Fibroblast of mammary gland (primary cell): Measurements from ENCODE around the gene UBE2G1.

Experiments
- DNase-seq: peaks from one replicate; pipeline ENCODE4 v3.0.0-alpha.2; 2010; ENCODE audit warnings: low read depth
- H3K4me3 ChIP-seq: 2 replicates; pipeline ENCODE4 v1.5.1; 2011; ENCODE audit warnings: low read depth, mild to moderate bottlenecking, low read length, moderate library complexity; ENCODE audit not compliant: control insufficient read depth
- TF ChIP-seq, protein P1 (sequence below): conservative IDR thresholded peaks from 2 replicates; pipeline ENCODE4 v1.5.1; 2011; ENCODE audit warnings: low read depth, low read length, inconsistent platforms; ENCODE audit not compliant: control insufficient read depth, insufficient read depth

UBE2G1 gene

DNA sequence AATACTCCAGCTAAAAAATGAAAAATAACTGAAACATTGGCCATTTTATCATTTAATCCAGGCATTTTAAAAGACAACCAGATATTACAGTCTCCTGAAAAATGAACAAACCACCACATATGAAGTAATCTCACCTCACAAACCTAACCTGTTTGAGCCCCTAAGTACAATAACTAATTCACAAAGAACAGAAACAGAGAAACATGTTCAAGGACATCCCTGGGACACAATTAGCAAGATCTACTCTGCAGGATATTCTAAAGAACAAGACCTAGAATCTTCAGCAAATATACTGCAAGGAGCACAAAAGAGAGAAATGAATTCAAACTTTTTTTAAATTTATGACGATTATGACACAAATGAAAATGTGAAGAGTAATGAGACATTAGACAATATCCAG lies 51.9 kb downstream of the UBE2G1 start:
- TF ChIP-seq, protein P1, sequence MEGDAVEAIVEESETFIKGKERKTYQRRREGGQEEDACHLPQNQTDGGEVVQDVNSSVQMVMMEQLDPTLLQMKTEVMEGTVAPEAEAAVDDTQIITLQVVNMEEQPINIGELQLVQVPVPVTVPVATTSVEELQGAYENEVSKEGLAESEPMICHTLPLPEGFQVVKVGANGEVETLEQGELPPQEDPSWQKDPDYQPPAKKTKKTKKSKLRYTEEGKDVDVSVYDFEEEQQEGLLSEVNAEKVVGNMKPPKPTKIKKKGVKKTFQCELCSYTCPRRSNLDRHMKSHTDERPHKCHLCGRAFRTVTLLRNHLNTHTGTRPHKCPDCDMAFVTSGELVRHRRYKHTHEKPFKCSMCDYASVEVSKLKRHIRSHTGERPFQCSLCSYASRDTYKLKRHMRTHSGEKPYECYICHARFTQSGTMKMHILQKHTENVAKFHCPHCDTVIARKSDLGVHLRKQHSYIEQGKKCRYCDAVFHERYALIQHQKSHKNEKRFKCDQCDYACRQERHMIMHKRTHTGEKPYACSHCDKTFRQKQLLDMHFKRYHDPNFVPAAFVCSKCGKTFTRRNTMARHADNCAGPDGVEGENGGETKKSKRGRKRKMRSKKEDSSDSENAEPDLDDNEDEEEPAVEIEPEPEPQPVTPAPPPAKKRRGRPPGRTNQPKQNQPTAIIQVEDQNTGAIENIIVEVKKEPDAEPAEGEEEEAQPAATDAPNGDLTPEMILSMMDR = no peak

DNA sequence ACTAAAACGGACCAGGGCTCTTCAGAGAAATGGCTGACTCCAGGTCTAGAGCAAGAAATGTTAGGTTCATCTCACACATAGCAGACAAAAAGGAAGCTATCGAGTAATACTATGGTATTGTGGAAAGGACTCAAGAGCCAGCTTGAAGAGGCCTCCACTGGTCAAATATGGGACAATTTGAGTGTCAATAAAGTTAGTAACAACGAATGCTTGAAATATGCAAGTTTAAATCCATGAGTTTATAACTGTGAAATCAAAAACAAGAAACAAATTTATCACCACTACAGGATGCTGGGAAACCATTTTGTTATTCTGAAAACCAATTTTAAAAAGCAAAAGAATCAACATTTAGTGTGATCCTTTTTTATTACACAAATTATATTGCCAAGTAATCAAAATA lies 52.3 kb downstream of the UBE2G1 start:
- TF ChIP-seq, protein P1 = no peak
- no peak overlapping the region for H3K4me3 ChIP-seq
- DNase-seq = no peak

More for the DNA sequence above, 51.9 kb downstream of the UBE2G1 start:
- no peak for DNase-seq
- H3K4me3 ChIP-seq = no peak overlapping the region

DNA sequence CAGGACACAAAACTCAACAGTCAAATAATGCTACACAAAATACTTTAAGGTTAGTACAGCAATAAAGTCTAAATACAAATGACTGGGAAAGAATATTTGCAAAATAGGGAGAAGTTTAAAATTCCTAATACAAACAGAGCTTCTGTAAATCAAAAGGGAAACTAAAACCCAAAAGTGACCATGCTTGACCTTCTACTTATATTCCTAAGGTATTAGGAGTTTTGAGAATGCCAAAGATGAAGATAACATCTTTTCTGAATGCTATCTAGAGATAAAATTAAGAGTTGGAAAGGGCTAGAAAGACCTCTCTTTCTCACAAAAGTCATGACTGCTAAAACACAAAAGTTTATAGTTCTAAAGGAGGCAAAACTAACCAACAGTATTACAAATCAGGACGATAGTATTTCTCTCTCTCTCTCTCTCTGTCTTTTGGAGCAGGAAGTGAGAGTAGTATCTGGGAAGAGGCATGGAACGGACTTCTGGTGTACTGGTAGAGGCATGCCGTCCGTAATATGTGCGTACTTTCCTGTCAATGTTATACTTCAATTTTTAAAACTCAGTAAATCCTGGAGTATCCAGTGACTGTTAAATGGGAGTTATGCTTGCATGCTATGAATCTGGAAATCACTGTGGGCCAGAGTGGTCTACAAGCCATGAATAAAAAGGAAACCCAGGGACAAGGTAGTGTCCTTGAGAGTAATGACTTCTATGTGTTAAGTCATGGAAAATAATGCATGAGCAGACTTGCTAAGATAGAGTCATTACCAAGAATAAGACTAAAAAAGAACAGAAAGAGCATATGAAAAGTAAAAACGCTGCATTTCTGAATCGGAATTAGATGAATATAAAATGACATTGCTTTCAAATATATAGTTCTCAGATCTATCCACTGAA lies 53.0 kb downstream of the UBE2G1 start:
- DNase-seq = peak; percentile 12

DNA sequence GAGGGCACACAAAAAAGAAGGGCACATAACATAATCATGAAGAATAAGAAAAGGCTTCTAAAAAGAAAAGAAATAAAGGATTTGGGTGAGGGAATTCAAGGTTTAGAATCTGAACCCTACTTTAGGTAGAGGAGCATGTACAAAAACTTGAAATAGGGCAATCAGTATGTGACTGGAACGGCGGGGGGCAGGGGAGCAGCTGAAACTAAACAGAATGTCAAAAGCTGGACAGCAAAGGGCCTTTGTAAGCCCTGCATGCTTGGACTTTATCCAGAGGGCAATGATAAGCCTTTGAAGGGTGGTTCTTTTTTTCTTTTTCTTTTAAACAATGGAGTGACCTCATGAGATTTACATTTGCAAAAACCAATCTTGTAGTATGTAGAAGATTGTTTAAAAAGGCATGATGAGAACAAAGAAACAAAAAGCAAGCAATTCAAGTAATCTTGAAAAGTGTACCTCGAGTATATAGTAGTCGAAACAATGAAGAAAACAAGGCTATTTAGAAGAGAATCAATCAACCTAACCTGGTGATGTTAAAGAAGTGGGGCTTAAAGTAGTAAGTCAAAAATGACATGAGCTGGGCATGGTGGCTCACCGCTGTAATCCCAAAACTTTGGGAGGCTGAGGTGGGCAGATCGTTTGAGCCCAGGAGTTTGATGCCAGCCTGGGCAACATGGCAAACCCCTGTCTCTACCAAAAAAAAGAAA lies 56.0 kb downstream of the UBE2G1 start:
- H3K4me3 ChIP-seq = no peak overlapping the region
- DNase-seq = peak; percentile 19
- TF ChIP-seq, protein P1 = no peak

More for the DNA sequence above, 53.0 kb downstream of the UBE2G1 start:
- TF ChIP-seq, protein P1 = no peak
- H3K4me3 ChIP-seq = no peak overlapping the region

DNA sequence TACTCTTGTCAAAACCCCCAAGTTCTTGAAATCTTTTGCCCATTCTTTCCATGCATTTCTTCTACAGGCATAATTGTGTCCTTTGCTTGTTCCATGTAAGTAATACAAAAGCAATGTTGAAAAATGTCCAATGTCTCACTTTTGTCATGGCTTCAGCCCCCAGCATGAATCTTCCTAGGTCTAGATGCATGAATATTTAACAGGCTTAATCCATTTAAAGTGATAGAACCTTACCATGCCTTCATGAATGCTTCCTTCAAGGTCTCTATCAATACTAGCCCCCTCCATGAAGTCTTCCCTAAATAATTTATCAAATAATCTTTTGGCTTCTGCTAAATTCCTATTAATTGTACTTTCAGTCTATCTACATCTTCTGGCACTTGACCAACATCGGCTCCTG lies 56.6 kb downstream of the UBE2G1 start:
- H3K4me3 ChIP-seq = no peak overlapping the region
- no peak for DNase-seq
- TF ChIP-seq, protein P1 = no peak

DNA sequence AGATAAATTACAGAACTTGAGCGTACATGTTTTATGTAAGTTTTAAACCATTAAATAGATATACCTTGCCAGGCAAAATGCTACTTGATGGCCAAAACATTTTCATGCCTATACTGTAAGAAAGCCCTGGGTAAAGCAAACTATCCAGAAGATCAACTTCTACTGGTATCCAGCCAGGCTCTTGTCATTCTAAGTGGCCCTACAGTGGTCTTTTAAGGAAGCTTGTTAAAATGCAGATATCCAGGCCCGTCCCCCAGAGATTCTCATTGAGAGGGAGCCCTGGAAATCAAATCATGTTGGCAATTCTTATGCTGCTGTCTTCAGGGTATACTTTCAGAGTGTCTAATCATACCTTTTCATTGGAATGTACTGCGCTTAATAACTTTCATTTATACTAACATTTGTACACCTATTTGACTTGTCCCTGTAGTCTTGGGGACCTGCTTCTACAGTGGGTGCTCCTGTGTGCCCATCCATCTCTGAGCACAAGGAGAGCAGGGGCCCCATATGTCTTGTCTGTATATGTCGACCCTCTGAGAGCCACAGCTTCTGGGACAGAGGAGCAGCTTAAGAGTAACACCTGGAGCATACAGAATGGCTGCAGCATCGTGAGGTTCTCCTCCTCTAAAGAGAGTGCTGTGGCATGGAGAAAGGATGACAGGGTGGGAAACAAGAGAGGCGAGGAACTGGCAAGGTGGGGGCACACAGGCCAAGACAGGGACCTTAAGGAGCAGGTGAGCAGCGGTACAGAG lies 59.1 kb downstream of the UBE2G1 start:
- no peak overlapping the region for H3K4me3 ChIP-seq
- no peak for DNase-seq
- TF ChIP-seq, protein P1 = no peak
